HG03575 (cell line): Measurements from ENCODE around the gene ATXN7L3B.
"Not testable (repeated sequence)": the region's sequence is repeated elsewhere in the genome, so short reads cannot be mapped to it uniquely, and the experiment has no call there.

Source experiments
- ATAC-seq: cut with Tn5 transposase; IDR thresholded peaks from one replicate; pipeline ENCODE4 v1.9.1; 2021; ENCODE audit not compliant: unreplicated experiment, insufficient number of reproducible peaks, low FRiP score; ENCODE audit errors: extremely low read depth

ATXN7L3B gene, protein sequence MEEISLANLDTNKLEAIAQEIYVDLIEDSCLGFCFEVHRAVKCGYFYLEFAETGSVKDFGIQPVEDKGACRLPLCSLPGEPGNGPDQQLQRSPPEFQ

DNA sequence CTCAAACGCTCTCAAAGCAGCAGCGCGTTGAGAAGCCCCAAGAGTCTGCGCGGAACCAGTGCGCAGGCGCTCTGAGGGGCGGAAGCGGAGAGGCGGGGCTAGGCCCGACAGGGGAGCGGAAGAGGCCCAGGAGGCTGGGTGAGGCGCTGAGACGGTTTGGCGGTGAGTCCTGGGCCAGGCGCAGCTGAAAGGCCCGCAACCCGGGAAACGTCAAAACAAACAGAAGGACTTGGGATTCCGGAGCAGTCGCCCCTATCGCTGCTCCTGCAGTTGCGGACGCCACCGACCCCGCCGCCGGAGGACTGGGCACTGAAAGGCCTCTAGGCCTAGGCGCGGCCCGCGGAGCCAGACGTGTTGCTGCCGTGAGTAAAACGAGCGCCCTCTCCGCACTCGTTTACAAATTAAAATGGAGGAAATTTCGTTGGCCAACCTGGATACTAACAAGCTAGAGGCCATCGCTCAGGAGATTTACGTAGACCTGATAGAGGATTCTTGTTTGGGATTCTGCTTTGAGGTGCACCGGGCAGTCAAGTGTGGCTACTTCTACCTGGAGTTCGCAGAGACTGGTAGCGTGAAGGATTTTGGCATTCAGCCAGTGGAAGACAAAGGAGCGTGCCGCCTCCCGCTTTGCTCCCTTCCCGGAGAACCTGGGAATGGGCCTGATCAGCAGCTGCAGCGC is at the start of gene ATXN7L3B:
Gene ATXN7L3B (plus strand): TSS at position 129 of the 679 bp plus-strand sequence. CDS start 278 bp downstream, at position 407.
- ATAC-seq, result peak; percentile 86

DNA sequence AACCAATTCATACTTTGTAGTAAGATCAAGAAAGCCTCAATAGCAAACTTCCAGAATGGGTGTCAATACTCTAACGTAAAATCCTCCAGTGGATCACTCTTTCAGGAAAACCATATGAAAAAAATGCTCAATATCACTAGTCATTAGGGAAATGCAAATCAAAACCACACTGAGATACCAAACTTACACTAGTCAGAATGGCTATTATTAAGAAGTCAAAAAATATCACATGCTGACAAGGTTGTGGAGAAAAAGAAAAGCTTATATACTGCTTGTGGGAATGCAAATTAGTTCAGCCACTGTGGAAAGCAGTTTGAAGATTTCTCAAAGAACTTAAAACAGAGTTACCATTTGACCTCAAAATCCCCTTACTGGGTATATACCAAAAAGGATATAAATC is 49.5 kb upstream of the ATXN7L3B start:
- peak; percentile 67 for ATAC-seq

DNA sequence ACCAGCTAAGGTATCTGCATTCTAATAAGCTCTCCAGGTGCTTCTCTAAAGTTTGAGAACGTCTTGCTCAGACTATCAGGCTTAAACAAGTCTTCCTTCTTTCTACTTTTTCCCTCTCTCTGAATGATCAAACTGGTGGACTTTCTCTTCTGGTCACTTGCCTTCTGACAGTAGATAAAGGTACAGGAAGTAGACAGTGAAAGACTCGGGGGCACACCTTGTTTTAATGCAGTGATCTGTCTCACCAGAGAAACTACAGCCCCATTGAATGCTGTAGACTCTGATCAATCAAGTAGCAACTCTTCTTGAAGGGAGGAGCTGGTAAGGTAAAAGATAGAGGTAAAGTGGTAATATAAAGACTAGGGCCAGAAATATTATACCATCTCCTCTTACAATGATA is 48.1 kb upstream of the ATXN7L3B start:
- ATAC-seq, result no peak

DNA sequence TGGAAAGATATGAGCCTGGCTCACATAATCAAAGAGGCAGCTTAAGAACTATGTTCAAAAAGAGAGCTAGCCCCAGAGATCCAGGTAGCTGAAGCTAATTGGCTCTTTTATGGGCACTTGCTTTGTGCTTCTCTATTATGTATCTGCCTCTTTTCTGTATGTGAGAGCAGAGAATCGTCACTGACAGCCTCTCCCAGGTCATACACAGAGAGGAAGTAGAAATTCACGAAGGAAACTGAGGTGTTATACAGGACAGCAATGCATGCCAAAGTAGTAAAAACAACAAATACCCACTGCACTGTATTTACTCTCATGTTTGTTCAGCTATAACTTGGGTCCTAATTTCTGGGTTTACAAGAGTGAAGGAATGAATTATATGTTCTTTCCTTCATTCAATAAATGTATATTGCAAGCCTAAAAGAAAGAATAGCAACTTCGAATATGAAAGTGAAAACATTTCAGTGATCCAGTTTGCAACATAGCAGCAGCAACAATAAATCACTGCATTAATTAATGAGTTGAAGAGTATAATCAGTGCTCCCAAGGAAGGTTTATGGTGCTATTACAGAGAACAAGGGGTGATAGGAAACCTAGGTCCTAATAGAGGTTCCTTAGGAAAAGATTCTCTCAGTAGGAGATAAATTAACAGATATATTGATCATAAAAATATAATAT is 47.1 kb upstream of the ATXN7L3B start:
- peak; percentile 63 for ATAC-seq

DNA sequence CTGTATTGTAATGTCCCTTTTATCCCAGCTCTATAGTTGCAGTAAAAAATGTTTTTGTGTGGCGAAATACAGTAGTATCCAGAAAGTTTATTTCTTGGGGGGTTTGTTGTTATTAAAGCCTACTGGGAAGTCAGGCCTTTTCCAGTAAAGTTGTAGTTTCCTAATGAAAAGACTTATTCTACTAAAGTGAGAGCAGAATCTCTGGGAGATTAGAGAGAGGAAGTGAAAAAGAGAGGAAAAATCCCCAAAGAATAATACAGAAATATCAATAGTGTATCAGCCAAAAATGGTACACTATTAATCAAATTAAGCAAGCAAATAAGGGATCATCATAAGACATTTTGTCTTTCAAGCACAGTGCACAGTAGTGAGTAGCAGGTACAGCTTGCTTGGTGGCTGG is 46.3 kb upstream of the ATXN7L3B start:
- ATAC-seq, result no peak

DNA sequence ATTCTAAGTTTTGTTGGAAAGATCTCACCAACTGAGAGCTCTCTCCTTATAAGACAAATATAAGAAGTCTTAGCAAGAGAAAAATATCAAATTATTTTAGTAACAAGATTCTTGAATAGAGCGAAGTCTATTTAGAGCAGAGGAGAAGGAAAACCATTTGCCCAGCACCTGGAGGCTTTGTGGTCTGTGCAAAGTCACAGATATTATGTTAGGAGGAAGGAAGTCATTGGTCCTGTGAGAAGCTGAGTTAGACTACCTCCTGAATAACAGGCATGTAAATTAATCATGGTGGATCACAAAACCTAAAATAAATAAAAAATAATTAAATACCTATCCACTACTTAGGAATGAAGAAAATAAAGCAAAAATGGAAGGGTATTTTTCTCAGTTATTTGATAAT is 38.4 kb upstream of the ATXN7L3B start:
- ATAC-seq, result no peak

DNA sequence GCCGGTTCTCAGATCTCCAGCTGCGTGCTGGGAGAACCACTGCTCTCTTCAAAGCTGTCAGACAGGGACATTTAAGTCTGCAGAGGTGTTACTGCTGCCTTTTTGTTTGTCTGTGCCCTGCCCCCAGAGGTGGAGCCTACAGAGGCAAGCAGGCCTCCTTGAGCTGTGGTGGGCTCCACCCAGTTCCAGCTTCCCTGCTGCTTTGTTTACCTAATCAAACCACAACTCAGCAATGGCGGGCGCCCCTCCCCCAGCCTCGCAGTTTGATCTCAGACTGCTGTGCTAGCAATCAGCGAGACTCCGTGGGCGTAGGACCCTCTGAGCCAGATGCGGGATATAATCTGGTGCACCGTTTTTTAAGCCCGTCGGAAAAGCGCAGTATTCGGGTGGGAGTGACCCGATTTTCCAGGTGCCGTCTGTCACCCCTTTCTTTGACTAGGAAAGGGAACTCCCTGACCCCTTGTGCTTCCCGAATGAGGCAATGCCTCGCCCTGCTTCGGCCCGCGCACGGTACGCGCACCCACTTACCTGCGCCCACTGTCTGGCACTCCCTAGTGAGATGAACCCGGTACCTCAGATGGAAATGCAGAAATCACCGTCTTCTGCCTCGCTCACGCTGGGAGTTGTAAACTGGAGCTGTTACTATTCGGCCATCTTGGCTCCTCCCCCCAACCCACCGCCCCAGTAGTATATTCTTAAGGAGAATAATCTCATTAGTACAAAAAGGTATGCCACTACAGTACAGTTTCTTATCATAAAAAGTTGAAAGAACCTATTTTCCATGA is 28.6 kb upstream of the ATXN7L3B start:
- not testable (repeated sequence) for ATAC-seq

DNA sequence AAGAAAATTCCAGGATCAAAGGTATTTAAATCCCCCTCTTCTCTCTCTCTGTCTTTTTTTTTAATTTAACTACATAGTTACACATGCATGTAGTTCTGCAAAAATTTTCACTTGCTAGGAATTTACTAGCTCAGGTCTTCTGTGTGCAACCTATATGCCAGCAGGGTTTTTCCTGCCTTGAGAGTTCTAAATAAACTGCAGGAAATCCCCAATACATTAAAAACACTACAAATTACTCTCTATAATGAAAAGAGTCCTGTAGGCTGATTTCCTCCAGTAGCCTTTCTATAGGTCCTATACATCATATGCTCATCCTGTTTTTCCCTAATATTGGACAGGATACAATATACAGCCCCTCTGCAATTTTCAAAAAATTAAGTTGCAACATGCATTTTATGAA is 27.7 kb upstream of the ATXN7L3B start:
- no peak for ATAC-seq

DNA sequence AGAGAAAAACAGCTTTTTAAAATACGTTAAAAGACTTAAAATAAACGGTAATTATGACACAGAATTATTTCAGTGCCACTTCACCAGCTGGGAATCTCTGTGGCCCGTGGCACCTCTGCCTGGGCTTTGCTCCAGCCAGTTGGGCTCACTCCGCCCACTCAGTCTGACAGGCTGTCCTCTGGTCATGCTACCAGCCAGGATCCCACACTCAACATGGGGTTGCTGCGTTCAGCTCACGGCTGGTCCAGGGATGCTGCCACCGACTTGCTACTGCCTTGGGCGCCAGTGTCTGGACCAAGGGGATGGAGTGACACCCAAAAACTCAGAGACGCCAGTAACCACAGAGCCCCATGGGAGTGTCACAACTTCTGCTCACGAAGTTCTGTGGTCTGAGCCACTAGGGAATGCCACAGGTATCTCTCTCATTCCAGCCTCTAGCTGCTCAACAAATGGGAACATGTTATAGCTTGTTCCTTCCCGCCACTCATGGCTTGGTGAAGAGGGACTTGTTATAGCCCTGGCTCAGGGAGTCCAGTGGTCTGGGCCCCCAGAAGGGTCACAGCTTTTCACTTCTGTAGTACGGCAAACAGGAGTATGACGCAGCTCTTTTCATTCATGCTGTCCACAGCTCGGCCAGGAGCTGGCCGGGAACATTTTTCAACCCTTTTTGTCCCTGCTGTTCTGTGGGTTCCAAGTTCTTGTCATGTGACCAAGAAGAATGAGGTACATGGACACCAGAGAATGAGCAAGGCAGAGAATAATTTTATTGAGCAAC is 23.4 kb upstream of the ATXN7L3B start:
- no peak for ATAC-seq

DNA sequence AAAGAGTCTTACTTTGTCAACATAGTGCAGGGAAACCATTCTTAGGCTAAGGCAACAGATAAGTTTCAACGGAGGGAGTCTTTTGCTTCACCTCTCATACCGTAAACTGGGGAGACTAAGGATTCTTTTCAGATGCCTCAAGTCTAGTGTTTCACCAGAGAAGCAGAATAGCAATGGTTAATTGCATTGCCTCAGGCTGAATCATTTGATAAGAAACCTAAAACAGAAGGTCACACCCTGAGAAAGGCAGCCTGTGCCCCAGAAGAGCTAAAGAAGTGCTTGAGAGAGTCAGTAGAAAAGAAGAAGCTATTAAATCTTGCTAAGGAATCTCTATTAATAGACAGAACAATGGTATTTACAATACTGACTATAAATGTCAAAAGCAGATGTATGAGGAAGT is 21.8 kb upstream of the ATXN7L3B start:
- ATAC-seq, result no peak

DNA sequence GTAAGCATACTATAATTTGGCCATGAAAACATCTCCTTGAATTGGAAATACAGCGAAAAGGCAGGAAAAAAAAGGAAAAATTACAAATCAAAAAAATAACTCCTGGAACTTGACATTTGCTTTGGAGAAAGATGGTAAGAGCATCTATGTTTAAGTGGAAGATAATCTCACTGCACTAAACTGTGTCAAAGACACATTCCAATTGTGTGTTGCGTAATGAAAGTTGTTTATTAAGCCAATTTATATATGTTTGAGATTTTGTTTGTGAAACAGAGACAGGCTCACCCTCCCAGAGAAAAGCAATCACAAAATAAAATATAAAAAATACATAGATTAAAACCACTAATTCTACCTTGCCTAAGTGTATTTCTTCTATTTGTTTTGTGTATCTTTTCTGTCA is 11.1 kb upstream of the ATXN7L3B start:
- ATAC-seq, result no peak

DNA sequence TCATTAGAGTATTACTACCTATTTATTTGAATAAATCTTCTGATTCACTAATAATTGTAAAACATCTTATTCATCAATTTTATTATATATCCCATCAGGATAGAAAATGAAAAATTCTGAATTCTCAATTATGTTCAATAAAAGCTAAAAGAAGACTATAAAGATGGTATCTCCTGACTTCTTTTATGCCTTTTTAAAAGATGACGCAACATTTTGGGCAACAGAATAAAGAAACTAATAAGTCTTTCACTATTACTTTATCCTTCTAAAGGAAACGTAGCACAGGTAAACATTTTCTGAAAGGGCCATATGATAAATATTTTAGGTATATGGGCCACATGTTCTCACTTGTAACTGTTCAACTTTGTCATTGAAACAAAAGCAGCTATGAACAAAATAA is 10.1 kb upstream of the ATXN7L3B start:
- ATAC-seq, result no peak

DNA sequence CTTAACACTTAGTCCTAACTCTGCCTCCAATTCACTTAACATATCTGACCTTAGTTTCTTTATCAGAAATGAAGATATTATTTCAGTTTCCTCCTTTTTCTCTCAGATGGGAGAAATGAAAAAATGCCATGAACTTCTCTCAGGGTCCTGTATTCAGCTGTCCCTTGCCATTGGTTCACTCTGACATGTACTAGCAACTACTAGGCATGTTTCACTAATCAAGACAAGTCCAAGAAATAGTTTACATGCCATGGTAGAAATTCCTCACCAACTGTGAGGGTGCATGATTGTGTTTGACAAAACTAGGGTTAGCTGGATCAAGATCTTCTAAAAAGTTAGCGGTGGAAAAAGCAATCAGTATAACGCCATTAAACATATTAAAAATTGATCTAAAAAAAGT is 7.0 kb upstream of the ATXN7L3B start:
- ATAC-seq, result no peak

DNA sequence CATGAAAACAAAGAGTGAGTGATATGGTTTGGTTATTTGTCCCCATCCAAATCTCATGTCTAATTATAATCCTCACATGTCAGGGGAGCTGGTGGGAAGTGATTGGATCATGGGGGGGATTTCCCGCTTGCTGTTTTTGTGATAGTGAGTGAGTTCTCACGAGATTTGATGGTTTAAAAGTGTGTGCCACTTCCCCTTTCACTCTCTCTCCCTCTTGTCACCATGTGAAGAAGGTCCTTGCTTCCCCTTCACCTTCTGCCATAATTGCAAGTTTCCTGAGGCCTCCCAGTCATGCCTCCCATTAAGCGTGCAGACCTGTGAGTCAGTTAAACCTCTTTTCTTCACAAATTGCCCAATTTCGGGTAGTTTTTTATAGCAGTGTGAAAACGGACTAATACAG is 2.1 kb upstream of the ATXN7L3B start:
- ATAC-seq, result no peak

DNA sequence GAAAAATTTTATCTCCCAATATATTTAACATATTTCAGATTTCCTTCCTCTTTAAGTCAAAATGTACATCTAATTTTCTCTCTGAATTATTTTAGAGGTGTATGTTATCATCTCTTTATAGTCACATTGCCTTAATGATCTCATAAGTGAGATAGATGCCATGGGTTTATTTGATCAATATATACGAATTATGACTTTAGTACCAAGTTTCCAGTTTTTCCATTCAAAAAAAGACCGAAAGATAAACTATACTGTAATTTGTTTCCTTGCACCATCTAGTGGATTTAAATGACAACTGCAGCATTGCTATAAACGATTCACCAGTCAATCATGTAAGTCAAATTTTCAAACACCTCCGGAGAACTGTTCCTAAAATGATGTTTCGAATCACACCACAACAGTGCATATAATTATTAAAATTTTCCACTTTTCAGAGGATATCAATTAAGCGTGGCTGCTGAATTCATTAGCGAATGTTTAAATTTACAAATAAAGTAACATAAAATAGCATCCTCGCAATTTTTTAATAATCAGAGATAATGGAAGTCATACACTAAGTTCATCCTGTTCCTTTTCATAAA is 419 bp upstream of the ATXN7L3B start:
- peak; percentile 46 for ATAC-seq

DNA sequence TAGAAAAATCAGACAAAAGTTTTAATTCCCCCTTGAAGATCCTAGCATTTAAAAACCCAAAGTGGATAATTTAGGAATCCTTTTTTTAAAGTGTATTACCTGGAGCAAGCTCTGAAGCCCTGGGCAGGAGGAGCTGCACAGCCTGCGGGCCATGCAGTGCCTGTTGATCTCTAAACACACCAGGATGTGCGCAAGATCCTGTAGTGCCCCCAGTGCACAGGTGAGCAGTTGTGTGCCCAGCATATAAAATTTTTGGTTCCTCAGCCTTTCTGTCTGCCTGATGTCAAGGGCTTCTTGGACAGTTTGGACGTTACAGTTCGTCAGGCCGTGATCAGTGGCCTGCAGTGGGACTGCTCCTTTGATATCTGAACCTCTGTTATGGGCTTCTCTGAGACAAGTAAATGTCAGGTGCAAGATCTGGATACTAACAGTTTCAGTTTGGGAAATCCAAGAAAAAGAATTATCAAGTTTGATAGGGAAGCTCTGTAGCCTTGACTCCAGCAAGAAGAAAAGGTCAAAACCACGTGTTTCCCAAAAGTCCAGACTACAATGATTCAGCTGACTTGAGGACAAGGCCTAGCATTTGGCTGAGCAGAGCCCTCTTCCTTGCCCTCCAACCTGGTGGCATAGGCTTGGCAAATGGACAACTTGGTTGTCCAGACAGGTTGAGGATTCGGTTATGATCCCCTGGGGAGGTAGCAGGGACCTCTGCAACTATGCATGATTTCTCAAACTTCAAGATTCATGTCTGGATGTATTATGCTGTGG is 1.0 kb downstream of the ATXN7L3B start:
- ATAC-seq, result no peak

DNA sequence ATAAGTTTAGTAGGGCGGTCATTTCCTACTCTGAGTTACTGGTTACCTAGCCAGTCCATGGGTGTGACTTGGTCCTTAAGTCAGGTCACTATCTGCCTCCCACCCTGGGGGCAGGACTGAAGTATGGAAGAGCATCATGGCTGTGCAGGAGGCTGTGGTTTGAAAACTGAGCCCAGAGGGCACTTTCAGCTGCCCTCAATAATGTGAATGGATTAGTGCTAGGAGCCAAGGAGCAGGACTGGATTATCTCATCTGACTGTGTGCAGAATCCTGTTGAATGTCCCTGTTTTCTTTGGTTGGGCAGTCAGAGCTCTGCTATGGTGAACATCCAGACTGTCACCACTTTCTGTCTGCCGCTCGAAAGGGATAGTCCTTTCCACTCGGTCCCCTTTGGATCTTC is 1.6 kb downstream of the ATXN7L3B start:
- no peak for ATAC-seq
